ENCODE measurements around the gene SPRING1.

DNA sequence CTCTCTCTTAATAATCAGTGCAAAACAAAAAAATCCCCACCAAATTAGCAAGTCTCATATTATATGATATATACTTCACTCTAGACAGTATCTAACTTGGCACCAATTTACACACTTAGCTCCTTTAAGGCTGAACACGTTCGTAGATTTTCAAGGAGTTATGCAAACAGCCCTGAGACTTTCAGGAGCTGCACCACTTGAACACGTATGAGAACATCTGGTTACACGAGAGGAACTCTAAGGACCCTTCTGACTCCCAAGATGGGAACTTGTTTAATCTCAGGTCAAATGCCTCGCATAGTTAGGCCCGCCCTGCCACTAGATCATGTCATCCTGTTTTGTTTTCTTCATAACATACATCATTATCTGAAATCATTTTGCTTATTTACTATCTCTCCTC is 10.0 kb downstream of the SPRING1 start:
- TF ChIP-seq POLR2A (IDR thresholded peaks at IDR 0.05) (no peak), CTCF (IDR thresholded peaks at IDR 0.05) (no peak), POLR2AphosphoS5 (IDR thresholded peaks at IDR 0.05) (no peak)

Measured in transverse colon (tissue), 4 donors.